ENCODE measurements around the gene RRBP1.
A peak's percentile ranks its signal among the peaks of the same experiment; 100 is the strongest.

Gene RRBP1

DNA sequence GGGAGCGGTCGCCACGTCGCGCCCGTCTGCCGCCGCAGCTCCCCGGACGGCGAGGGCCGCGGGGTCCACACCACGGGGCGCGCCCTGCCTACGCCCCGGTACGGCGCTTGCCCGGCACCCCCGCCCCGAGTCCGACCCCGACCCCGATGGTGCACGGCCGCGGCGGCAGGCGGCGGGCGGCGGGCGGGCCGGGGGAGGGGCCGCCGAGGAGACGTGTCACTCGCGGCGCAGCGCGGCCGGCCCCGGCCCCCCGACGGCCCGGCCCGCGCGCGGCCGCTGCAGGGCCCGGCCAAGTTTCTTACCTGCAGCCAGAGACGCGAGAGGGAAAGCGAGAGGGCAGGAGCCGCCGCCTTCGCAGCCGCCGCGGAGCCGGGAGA is 328 bp downstream of the RRBP1 start:
- peak; percentile 6 for DNase-seq

- peak; percentile 73 for DNase-seq
These were observed 961 bp downstream of the RRBP1 start for GRCh38 chr20:17680836-17681725.

DNA sequence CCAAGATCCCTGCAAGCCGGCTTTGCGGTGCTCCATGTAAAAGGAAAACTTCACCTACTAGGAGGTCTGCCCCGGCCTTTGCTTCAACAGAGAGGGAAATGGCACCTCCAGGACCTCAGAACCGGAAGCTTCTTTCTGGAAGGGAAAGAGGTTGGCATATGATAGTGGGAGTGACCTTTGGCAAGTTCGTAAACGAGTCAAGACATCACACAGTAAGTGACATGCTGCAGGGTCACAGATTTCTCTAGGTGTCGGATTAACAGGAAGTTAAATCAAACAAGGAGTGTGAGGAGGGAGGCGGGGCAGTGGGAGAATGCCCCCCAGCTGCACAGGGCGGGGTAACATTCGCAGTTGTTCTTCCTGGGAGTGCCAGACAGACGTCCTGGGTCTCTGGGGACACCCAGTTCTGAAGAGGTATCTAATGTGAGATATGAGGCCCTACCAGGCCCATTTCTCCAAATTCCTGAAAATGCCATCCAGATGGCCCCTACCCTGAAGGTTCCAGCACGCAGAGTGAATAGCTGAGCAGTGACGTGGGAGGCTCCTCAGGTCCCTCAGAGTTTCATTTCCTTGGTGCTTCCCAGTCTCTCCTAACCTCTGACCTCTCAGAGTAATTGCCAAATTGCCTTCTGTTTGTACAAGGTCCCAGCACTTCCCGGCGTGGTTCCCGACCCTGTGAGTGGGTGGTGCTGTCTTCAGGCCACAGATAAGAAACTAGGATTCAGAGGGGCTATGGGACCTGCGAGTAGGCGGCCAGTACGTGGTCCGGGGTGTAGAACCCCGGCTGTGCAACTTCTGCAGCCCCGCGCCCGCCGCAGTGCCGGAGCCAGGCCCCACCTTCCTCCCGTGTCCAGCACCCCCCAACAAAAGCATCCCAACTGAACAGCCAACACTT is 1.9 kb downstream of the RRBP1 start:
- peak; percentile 14 for DNase-seq

GRCh38 chr20:17678886-17679285 is 3.2 kb downstream of the RRBP1 start:
- no peak for DNase-seq

DNA sequence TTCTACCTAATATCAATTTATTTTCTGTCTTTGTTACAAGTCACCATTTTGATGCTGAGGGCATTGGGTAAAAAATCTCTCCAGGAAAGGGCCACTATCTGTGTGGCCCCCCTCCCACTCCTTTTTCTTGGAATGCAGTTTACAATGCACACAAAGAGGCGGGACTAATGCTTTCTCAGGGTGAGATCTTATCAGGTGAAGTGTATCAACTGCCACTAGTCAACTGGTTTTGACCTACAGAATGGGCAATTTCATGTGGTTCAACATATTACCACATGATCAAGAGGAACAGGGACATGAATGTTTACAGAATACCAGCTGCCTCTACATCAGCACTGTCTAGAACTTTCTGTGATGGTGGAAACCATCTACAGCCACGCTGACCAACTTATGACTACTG is 3.7 kb downstream of the RRBP1 start:
- no peak for DNase-seq

- no peak for DNase-seq
These were observed 5.1 kb downstream of the RRBP1 start for GRCh38 chr20:17676942-17677341.

DNA sequence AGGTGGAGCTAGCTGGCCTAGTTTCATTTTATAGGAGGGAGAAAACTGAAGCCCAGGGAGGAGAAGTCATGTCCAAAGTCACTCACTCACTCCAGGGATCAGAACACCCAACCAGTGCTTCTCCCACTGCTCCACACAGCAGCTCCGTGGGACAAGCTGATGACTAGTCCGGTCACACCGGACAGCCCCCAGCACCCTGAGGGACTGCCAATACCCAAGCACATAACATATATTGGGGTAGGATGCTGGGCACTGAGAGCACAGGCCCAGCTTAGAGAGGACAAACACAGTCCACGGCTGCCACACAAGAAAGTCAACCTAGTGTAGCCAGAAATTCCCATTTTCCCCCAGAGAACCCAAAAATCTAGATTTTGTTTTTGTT is 5.7 kb downstream of the RRBP1 start:
- DNase-seq = no peak

DNA sequence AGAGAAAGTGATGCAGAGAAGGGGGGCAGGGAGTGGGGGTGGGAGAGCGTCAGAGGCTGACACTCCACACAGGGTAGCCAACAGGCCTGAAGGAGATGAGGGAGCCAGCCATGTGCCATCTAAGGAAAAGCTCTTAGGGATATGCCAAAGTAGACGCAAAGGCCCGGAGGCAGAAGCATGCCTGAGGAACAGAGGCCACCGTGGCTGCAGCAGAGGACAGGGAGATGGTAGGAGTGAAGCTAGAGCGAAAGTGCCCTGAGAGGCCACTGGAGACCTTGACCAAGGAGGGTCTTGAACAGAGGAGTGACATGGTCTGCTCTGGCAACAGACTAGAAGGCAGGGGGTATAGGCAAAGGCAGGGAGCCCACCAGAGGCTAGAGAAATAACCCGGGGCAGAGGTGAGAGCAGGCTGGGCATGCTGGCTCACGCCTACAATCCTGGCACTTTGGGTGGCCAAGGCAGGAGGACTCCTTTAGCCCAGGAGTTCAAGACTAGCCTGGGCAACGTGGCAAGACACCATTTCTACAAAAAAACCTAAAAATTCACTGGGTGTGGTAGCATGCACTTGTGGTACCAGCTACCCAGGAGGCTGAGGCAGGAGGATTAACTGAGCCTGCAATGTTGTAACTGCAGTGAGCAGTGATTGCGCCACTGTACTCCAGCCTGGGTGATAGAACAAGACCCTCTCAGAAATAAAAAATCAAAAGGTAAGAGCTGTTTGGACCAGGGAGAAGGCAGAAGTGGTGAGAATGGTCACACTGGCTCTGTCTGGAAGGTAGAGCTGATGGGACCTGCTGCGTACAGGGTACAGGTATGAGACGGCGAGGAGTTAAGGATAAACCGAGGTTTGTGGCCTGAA is 6.3 kb downstream of the RRBP1 start:
- DNase-seq = no peak

DNA sequence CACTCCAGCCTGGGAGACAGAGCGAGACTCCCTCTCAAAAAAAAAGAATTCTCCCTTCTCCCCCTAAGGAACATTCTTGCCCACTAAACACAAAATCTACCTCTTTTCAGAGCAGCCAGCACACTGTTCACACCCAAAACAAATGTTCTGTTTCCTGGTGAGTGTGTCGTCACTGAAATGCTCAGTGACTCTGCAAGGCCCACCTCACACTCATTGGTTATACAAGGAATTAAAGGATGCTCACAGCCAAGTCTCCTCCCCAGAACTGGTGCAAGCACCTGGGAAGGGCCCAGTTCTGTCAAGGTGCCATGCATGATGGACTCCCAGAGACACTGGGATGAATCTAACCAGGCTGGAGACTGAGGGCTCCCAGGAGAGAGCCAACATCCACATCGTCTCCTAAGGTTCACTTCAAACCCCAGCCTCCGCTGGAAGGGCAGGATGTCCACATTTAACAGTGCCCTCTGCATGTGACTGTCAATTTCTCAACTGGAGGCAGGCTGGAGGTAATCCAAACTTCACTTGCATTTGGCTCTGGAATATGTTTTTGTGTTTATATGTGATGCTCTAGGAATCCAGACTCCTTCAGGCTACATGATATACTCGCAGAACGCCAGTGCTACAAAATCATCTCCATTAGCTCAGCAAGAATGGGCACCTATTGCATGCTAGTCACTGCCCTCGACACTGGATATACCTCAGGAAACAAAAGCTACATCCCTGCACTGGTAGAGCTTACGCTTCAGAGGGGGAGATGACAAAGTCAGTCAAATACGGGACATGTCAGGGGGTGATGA is 7.1 kb downstream of the RRBP1 start:
- DNase-seq = no peak

- no peak for DNase-seq
These were observed 9.0 kb downstream of the RRBP1 start for GRCh38 chr20:17673084-17673483.

GRCh38 chr20:17671565-17671964 is 10.5 kb downstream of the RRBP1 start:
- DNase-seq = no peak

- no peak for DNase-seq
These were observed 11.0 kb downstream of the RRBP1 start for GRCh38 chr20:17671011-17671410.

GRCh38 chr20:17669306-17669931 is 12.6 kb downstream of the RRBP1 start:
- no peak for DNase-seq

GRCh38 chr20:17668432-17668831 is 13.6 kb downstream of the RRBP1 start:
- no peak for DNase-seq

DNA sequence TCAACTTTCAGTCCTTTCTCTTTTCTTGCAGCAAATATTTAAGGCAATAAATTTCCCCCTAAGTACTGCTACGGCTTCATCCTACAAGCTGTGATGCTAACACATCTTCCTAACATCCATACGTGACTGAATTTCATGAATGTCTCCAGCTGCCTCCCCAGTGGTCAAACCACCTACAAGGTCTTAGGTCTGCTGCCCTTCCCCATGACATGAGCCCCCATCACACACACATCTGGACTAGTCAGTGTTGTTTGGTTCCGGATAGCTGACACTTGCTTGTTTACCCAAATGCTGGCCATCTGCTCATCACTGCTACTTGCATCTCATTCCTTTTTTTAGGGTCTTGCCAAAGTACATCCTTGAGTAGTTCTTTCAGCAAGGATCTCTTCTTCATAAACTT is 14.6 kb downstream of the RRBP1 start:
- no peak for DNase-seq

DNA sequence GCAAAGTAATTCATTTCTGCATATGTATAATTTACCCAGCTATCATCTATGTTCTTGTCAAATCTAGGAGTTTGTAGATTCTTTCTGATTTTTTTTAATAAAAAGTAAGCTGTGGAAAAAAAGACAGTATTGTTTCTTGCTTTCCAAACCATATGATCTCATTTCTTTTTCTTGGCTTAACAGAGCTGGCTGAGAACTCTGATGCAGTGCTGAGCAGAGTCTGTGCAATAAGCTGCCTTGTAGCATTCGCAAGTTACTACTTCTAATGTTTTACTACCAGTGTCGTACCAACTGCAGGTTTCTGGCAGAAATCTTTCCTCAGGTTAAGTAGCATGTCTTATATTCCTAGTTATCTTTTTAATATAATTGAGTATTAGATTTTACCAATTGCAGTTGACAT is 15.6 kb downstream of the RRBP1 start:
- DNase-seq = no peak

DNA sequence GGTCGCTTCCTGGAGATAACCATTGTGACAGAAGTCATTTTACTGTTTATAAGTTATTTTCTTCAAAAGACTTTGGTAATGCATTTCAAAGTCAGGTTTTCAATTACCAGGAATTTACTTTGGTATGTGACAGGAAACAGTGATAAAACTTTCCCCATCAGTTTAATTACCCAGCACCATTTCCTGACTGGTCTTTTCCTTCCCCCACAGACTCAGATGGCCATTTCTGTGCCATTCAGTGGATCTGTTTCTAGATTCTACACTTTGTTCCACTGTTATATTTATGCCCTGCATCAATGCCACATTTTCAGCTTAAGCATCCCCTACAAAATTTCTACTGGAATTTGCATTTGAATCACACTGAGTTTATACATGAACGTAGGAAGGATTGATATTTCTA is 16.3 kb downstream of the RRBP1 start:
- DNase-seq = no peak

GRCh38 chr20:17664025-17664633 is 17.9 kb downstream of the RRBP1 start:
- no peak for DNase-seq

GRCh38 chr20:17663486-17663885 is 18.6 kb downstream of the RRBP1 start:
- no peak for DNase-seq

- DNase-seq = no peak
These were observed 19.0 kb downstream of the RRBP1 start for GRCh38 chr20:17663040-17663399.

DNA sequence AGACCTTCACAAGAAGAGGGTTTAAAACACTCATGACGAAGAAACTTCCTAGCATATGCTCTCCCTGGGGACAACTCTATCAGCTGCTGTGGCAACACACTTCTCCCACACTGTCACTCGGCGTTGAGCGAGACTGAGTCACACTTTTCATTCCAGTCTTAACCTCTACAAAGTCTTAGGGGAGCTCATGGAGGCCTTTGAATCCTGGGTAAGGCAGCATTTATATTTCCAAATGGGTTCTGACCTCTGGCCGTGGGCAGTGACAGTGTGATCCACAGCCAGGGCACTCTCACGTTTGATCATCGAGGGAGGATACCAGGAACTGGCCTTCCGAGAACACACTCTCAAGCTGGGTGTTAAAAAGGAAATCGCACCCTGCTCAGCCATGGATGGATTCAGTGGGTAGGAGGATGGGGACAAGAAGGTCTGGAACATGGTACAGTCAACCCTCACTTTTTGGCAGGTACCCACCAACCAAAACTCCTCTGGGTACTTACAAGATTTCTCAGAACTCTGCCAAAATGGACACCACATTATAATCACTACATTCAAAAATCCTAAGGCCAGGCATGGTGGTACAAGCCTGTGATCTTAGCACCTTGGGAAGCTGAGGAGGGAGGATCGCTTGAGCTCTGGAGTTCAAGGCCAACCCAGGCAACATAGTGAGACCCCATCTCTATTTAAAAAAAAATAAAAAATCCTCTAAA is 19.6 kb downstream of the RRBP1 start:
- no peak for DNase-seq
